WERI-Rb-1 (cell line): ENCODE measurements around the gene SFXN5.
A peak's percentile ranks its signal among the peaks of the same experiment; 100 is the strongest.
"Not testable (repeated sequence)": the region's sequence is repeated elsewhere in the genome, so short reads cannot be mapped to it uniquely, and the experiment has no call there.

Experiments used
- DNase-seq: peaks from one replicate; pipeline ENCODE4 v3.0.0-alpha.2; 2020
- H3K27ac ChIP-seq: fragments of 250-450 bp; sonication (Bioruptor Pico); 2 replicates; pipeline ENCODE4 v1.5.1; 2020; ENCODE audit warnings: mild to moderate bottlenecking, moderate library complexity
- H3K27me3 ChIP-seq: fragments of 250-450 bp; sonication (Bioruptor Pico); 2 replicates; pipeline ENCODE4 v1.5.1; 2021; ENCODE audit warnings: mild to moderate bottlenecking, low read depth, moderate library complexity; ENCODE audit not compliant: insufficient read depth, severe bottlenecking
- H3K36me3 ChIP-seq: fragments of 250-450 bp; sonication (Bioruptor Pico); 2 replicates; pipeline ENCODE4 v1.5.1; 2020; ENCODE audit warnings: mild to moderate bottlenecking, moderate library complexity
- H3K4me3 ChIP-seq: 2 replicates; pipeline ENCODE4 v1.5.1; 2011; ENCODE audit warnings: low read depth, mild to moderate bottlenecking, control low read depth, low read length
- H3K9me3 ChIP-seq: fragments of 250-450 bp; sonication (Bioruptor Pico); 2 replicates; pipeline ENCODE4 v1.5.1; 2021; ENCODE audit warnings: mild to moderate bottlenecking, moderate library complexity; ENCODE audit not compliant: severe bottlenecking
- CTCF ChIP-seq: IDR thresholded peaks from 2 replicates; pipeline ENCODE4 v1.5.1; 2011; ENCODE audit warnings: low read depth, mild to moderate bottlenecking, control low read depth, inconsistent platforms, low read length

Gene SFXN5

GRCh38 chr2:73103018-73103542 lies 31.6 kb upstream of the SFXN5 start:
- Histone ChIP-seq H3K27ac (no peak overlapping the region), H3K27me3 (no peaks in the 10 kb centered on the region), H3K9me3 (no peaks in the 10 kb centered on the region), H3K4me3 (no peak overlapping the region), H3K36me3 (peaks cover 2% of the 10 kb centered on the region; the same call in 1 of the 2 replicates)
- DNase-seq: peak; percentile 53
- TF ChIP-seq CTCF: no peak

- no peaks in the 10 kb centered on the region for H3K9me3 ChIP-seq
- no peaks in the 10 kb centered on the region for H3K27me3 ChIP-seq
- TF ChIP-seq CTCF: no peak
- DNase-seq: no peak
- H3K36me3 ChIP-seq: peaks cover 2% of the 10 kb centered on the region; the same call in 1 of the 2 replicates
- no peak overlapping the region for H3K27ac ChIP-seq
- no peak overlapping the region for H3K4me3 ChIP-seq
Measured at GRCh38 chr2:73101626-73102256, 30.2 kb upstream of the SFXN5 start.

GRCh38 chr2:73100956-73101355 lies 29.4 kb upstream of the SFXN5 start:
- no peak overlapping the region for H3K4me3 ChIP-seq
- H3K36me3 ChIP-seq: peaks cover 2% of the 10 kb centered on the region; the same call in 1 of the 2 replicates
- H3K9me3 ChIP-seq: no peaks in the 10 kb centered on the region
- DNase-seq: no peak
- no peak for TF ChIP-seq CTCF
- H3K27ac ChIP-seq: no peak overlapping the region
- H3K27me3 ChIP-seq: no peaks in the 10 kb centered on the region

- Histone ChIP-seq H3K27ac (no peak overlapping the region), H3K36me3 (no peaks in the 10 kb centered on the region), H3K9me3 (no peaks in the 10 kb centered on the region), H3K4me3 (no peak overlapping the region), H3K27me3 (no peaks in the 10 kb centered on the region)
- DNase-seq: no peak
- no peak for TF ChIP-seq CTCF
Measured at GRCh38 chr2:73099486-73099885, 28.0 kb upstream of the SFXN5 start.

- Histone ChIP-seq H3K27me3 (no peaks in the 10 kb centered on the region), H3K36me3 (no peaks in the 10 kb centered on the region), H3K27ac (no peak overlapping the region), H3K9me3 (no peaks in the 10 kb centered on the region), H3K4me3 (no peak overlapping the region)
- no peak for TF ChIP-seq CTCF
- no peak for DNase-seq
Measured at GRCh38 chr2:73095910-73096309, 24.4 kb upstream of the SFXN5 start.

- H3K4me3 ChIP-seq, H3K27me3 ChIP-seq, H3K9me3 ChIP-seq, H3K36me3 ChIP-seq, DNase-seq, H3K27ac ChIP-seq: not testable (repeated sequence)
Measured at GRCh38 chr2:73093601-73094218, 22.2 kb upstream of the SFXN5 start.
